Activated CD8-positive, alpha-beta memory T cell treated with anti-CD3 and anti-CD28 coated beads, Interleukin-2, amount 10 ng/mL, durations not matched to agents 7 days and 5 days (primary cell): Measurements from ENCODE around the gene CYP51A1. TPM values are rescaled to one million over a fixed set of nuclear protein-coding genes. Genes with fewer than 3 reads are reported as not detected.
"Not testable (repeated sequence)": the region's sequence is repeated elsewhere in the genome, so short reads cannot be mapped to it uniquely, and the experiment has no call there.

Experiments
- ATAC-seq: fragments of 150-1000 bp; cut with Tn5 transposase; one replicate; pipeline ENCODE4 v1.10.0; 2021; ENCODE audit warnings: moderate library complexity
- CTCF ChIA-PET: fragments of 350-600 bp; sonication (Branson Sonifier 250); formaldehyde crosslinking; loops from one replicate; lab custom pipeline; 2021; ENCODE audit warnings: antibody characterized with exemption; lab: Charles Lee
- DNase-seq: peaks from one replicate; pipeline ENCODE4 v3.0.0-alpha.2; 2020
- H3K27ac Mint-ChIP-seq: one replicate; pipeline ENCODE4 v1.8.0; 2021; ENCODE audit warnings: mild to moderate bottlenecking, mixed read lengths
- H3K27me3 Mint-ChIP-seq: one replicate; pipeline ENCODE4 v1.8.0; 2021; ENCODE audit warnings: mixed read lengths
- H3K36me3 Mint-ChIP-seq: one replicate; pipeline ENCODE4 v1.8.0; 2021; ENCODE audit warnings: mild to moderate bottlenecking, mixed read lengths
- H3K4me1 Mint-ChIP-seq: one replicate; pipeline ENCODE4 v1.8.0; 2021; ENCODE audit warnings: mixed read lengths
- H3K4me3 Mint-ChIP-seq: one replicate; pipeline ENCODE4 v1.8.0; 2021; ENCODE audit warnings: mild to moderate bottlenecking, moderate library complexity, mixed read lengths
- H3K9me3 Mint-ChIP-seq: one replicate; pipeline ENCODE4 v1.8.0; 2022; ENCODE audit warnings: low read depth, mixed read lengths
- total RNA-seq, 2 experiments: library from RNA; stranded (reverse); gene quantifications; one replicate each; pipeline ENCODE4 v1.2.3, GENCODE V29; 2021

The CYP51A1 gene
- total RNA-seq, 2 experiments from 2014 or later = 40.7 to 68.2 TPM

- H3K36me3 Mint-ChIP-seq, DNase-seq, H3K9me3 Mint-ChIP-seq, ATAC-seq, H3K4me3 Mint-ChIP-seq, CTCF ChIA-PET, H3K4me1 Mint-ChIP-seq, H3K27me3 Mint-ChIP-seq, H3K27ac Mint-ChIP-seq: not testable (repeated sequence)
These were observed 8.5 kb upstream of the CYP51A1 start for GRCh38 chr7:92142791-92143190.

GRCh38 chr7:92141161-92141560, 6.9 kb upstream of the CYP51A1 start:
- H3K36me3 Mint-ChIP-seq = peaks cover 5% of the 10 kb centered on the region
- DNase-seq = no peak
- no peaks in the 10 kb centered on the region for H3K27me3 Mint-ChIP-seq
- no peak for ATAC-seq
- H3K27ac Mint-ChIP-seq = no peak overlapping the region
- no peak overlapping the region for H3K4me3 Mint-ChIP-seq
- CTCF ChIA-PET = no interaction called here
- peaks cover 6% of the 10 kb centered on the region for H3K4me1 Mint-ChIP-seq
- H3K9me3 Mint-ChIP-seq = peaks cover 2% of the 10 kb centered on the region

GRCh38 chr7:92137557-92137956, 3.3 kb upstream of the CYP51A1 start:
- Mint-ChIP-seq H3K27ac (no peak overlapping the region), H3K4me1 (peaks cover 27% of the 10 kb centered on the region), H3K9me3 (peaks cover 2% of the 10 kb centered on the region), H3K4me3 (no peak overlapping the region), H3K27me3 (peaks cover 4% of the 10 kb centered on the region), H3K36me3 (peaks cover 10% of the 10 kb centered on the region)
- ATAC-seq = no peak
- CTCF ChIA-PET = interaction anchor here (0.9 kb wide), 1 partner anchor 10 kb away, joined by 3 read pairs; no protein-coding TSS in a partner anchor
- no peak for DNase-seq

- H3K4me3 Mint-ChIP-seq = peak overlapping the region; percentile 93
- peaks cover 40% of the 10 kb centered on the region for H3K4me1 Mint-ChIP-seq
- ATAC-seq (no peak), DNase-seq (peak; percentile 43)
- H3K27ac Mint-ChIP-seq = peak overlapping the region; percentile 100
- CTCF ChIA-PET = interaction anchor here (0.7 to 1.4 kb wide), 4 partner anchors 10 to 313 kb away, joined by 3 to 6 read pairs (median 4); partner anchors contain the start of gene MTERF1
- H3K9me3 Mint-ChIP-seq = peaks cover 2% of the 10 kb centered on the region
- peaks cover 20% of the 10 kb centered on the region for H3K36me3 Mint-ChIP-seq
- H3K27me3 Mint-ChIP-seq = peaks cover 4% of the 10 kb centered on the region
These were observed 994 bp upstream of the CYP51A1 start for GRCh38 chr7:92135052-92135889.

GRCh38 chr7:92133737-92134270, 473 bp downstream of the CYP51A1 start:
- CTCF ChIA-PET = interaction anchor here (1.0 to 1.4 kb wide), 3 partner anchors 8 to 29 kb away, joined by 3 to 4 read pairs (median 3); no protein-coding TSS in a partner anchor
- peaks cover 4% of the 10 kb centered on the region for H3K27me3 Mint-ChIP-seq
- peaks cover 27% of the 10 kb centered on the region for H3K36me3 Mint-ChIP-seq
- peak overlapping the region; percentile 100 for H3K27ac Mint-ChIP-seq
- H3K9me3 Mint-ChIP-seq = peaks cover 2% of the 10 kb centered on the region
- ATAC-seq (peak; percentile 24), DNase-seq (peak; percentile 76)
- H3K4me3 Mint-ChIP-seq = peak overlapping the region; percentile 93
- H3K4me1 Mint-ChIP-seq = peaks cover 40% of the 10 kb centered on the region

GRCh38 chr7:92133133-92133736, 1.0 kb downstream of the CYP51A1 start:
- H3K36me3 Mint-ChIP-seq = peaks cover 29% of the 10 kb centered on the region
- DNase-seq (no peak), ATAC-seq (peak; percentile 12)
- peak overlapping the region; percentile 93 for H3K4me3 Mint-ChIP-seq
- H3K27me3 Mint-ChIP-seq = peaks cover 4% of the 10 kb centered on the region
- peaks cover 40% of the 10 kb centered on the region for H3K4me1 Mint-ChIP-seq
- CTCF ChIA-PET = interaction anchor here (0.7 to 1.4 kb wide), 6 partner anchors 10 to 687 kb away, joined by 3 to 4 read pairs (median 3); no protein-coding TSS in a partner anchor
- peak overlapping the region; percentile 100 for H3K27ac Mint-ChIP-seq
- H3K9me3 Mint-ChIP-seq = no peaks in the 10 kb centered on the region

GRCh38 chr7:92131764-92132330, 2.4 kb downstream of the CYP51A1 start:
- H3K4me1 Mint-ChIP-seq = peaks cover 36% of the 10 kb centered on the region
- no peaks in the 10 kb centered on the region for H3K9me3 Mint-ChIP-seq
- no peak for DNase-seq
- CTCF ChIA-PET = interaction anchor here (0.6 to 1.4 kb wide), 2 partner anchors 9 to 421 kb away, joined by 3 to 4 read pairs; no protein-coding TSS in a partner anchor
- no peak overlapping the region for H3K27ac Mint-ChIP-seq
- peaks cover 4% of the 10 kb centered on the region for H3K27me3 Mint-ChIP-seq
- H3K4me3 Mint-ChIP-seq = no peak overlapping the region
- no peak for ATAC-seq
- peaks cover 38% of the 10 kb centered on the region for H3K36me3 Mint-ChIP-seq

GRCh38 chr7:92131093-92131492, 3.2 kb downstream of the CYP51A1 start:
- Mint-ChIP-seq H3K27me3 (peaks cover 4% of the 10 kb centered on the region), H3K36me3 (peaks cover 42% of the 10 kb centered on the region), H3K4me3 (no peak overlapping the region), H3K4me1 (peaks cover 33% of the 10 kb centered on the region), H3K9me3 (no peaks in the 10 kb centered on the region), H3K27ac (no peak overlapping the region)
- CTCF ChIA-PET = no interaction called here
- no peak for DNase-seq
- ATAC-seq = no peak

- no peak for DNase-seq
- Mint-ChIP-seq H3K36me3 (peaks cover 71% of the 10 kb centered on the region), H3K27me3 (no peaks in the 10 kb centered on the region), H3K4me3 (no peak overlapping the region), H3K27ac (no peak overlapping the region), H3K4me1 (peaks cover 5% of the 10 kb centered on the region), H3K9me3 (no peaks in the 10 kb centered on the region)
- no peak for ATAC-seq
- CTCF ChIA-PET = no interaction called here
These were observed 12.6 kb downstream of the CYP51A1 start for GRCh38 chr7:92121681-92122080.

GRCh38 chr7:92119213-92119759, 15.0 kb downstream of the CYP51A1 start:
- H3K27me3 Mint-ChIP-seq = no peaks in the 10 kb centered on the region
- no peak overlapping the region for H3K27ac Mint-ChIP-seq
- CTCF ChIA-PET = no interaction called here
- peaks cover 76% of the 10 kb centered on the region for H3K36me3 Mint-ChIP-seq
- DNase-seq (no peak), ATAC-seq (no peak)
- no peak overlapping the region for H3K4me3 Mint-ChIP-seq
- peaks cover 3% of the 10 kb centered on the region for H3K4me1 Mint-ChIP-seq
- no peaks in the 10 kb centered on the region for H3K9me3 Mint-ChIP-seq

GRCh38 chr7:92116949-92117348, 17.3 kb downstream of the CYP51A1 start:
- ATAC-seq = no peak
- Mint-ChIP-seq H3K27ac (no peak overlapping the region), H3K36me3 (peaks cover 61% of the 10 kb centered on the region), H3K27me3 (no peaks in the 10 kb centered on the region), H3K4me1 (peaks cover 2% of the 10 kb centered on the region), H3K4me3 (no peak overlapping the region), H3K9me3 (no peaks in the 10 kb centered on the region)
- CTCF ChIA-PET = no interaction called here
- no peak for DNase-seq

GRCh38 chr7:92115821-92116220, 18.5 kb downstream of the CYP51A1 start:
- ATAC-seq = no peak
- CTCF ChIA-PET = no interaction called here
- Mint-ChIP-seq H3K9me3 (no peaks in the 10 kb centered on the region), H3K4me3 (no peak overlapping the region), H3K27ac (no peak overlapping the region), H3K27me3 (no peaks in the 10 kb centered on the region), H3K4me1 (peaks cover 2% of the 10 kb centered on the region), H3K36me3 (peaks cover 53% of the 10 kb centered on the region)
- DNase-seq = no peak

GRCh38 chr7:92110857-92111256, 23.4 kb downstream of the CYP51A1 start:
- DNase-seq (no peak), ATAC-seq (no peak)
- no peak overlapping the region for H3K27ac Mint-ChIP-seq
- CTCF ChIA-PET = no interaction called here
- no peaks in the 10 kb centered on the region for H3K9me3 Mint-ChIP-seq
- H3K36me3 Mint-ChIP-seq = peaks cover 32% of the 10 kb centered on the region
- H3K4me3 Mint-ChIP-seq = no peak overlapping the region
- H3K4me1 Mint-ChIP-seq = no peaks in the 10 kb centered on the region
- no peaks in the 10 kb centered on the region for H3K27me3 Mint-ChIP-seq
